ENCODE results near the gene LRRFIP2.

- TF ChIP-seq CTCF (conservative IDR thresholded peaks at IDR 0.05) (no peak), ZFX (IDR thresholded peaks at IDR 0.05) (no peak)
Observed at GRCh38 chr3:37056826-37057225, 117.6 kb downstream of the LRRFIP2 start.

All from C4-2B (cell line).